ENCODE data around the gene ITGA11.

Gene ITGA11

GRCh38 chr15:68469162-68470048, 37.4 kb upstream of the ITGA11 start:
- Histone ChIP-seq H3K36me3 (ENCODE audit: control insufficient read depth, insufficient read depth, low read length) (no peaks in the 10 kb centered on the region), H3K27me3 (replicated peaks; ENCODE audit: control insufficient read depth, insufficient read depth, low read length) (no peaks in the 10 kb centered on the region), H3K4me3 (replicated peaks; ENCODE audit: low read depth, low read length) (no peak overlapping the region)
- DNase-seq (ENCODE audit: extremely low read depth, insufficient read length): no peak
- TF ChIP-seq CTCF (IDR thresholded peaks at IDR 0.05; ENCODE audit: insufficient read depth, low read length, poor library complexity, severe bottlenecking): no peak

- TF ChIP-seq CTCF (IDR thresholded peaks at IDR 0.05; ENCODE audit: insufficient read depth, low read length, poor library complexity, severe bottlenecking): no peak
- Histone ChIP-seq H3K36me3 (ENCODE audit: control insufficient read depth, insufficient read depth, low read length) (no peaks in the 10 kb centered on the region), H3K4me3 (replicated peaks; ENCODE audit: low read depth, low read length) (no peak overlapping the region), H3K27me3 (replicated peaks; ENCODE audit: control insufficient read depth, insufficient read depth, low read length) (no peaks in the 10 kb centered on the region)
- DNase-seq (ENCODE audit: extremely low read depth, insufficient read length): no peak
These were observed 34.9 kb upstream of the ITGA11 start for GRCh38 chr15:68466876-68467275.

DNA sequence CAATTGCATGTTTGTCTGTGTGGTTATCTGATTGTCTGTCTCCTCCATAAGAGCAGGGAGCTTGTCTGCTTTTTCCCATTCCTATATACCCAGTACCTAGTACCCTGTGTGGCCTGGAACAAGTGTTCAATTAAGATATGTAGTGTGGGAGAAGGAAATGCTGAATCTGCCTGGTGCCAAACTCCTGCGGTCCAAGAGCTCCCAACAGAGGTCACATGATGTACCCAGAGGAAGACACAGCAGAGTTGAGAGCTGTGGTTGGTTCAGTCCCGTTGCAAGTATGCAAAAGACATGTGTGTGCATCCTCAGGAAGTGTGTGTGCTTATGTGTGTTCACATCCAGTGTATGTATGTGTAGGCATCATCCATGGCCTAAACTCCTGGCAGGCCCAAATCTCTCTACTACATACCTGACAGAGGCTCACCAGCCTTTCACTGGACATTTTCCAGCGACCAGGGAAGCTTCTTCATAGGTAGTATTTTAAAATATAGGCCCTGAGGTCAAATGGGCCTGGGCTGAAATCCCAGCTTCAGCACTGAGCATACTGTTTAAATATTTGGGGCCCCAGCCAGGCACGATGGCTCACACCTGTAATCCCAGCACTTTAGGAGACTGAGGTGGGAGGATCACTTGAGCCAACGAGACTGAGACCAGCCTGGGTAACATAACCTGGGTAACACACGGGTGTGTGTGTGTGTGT, 34.0 kb upstream of the ITGA11 start:
- no peaks in the 10 kb centered on the region for H3K36me3 ChIP-seq (ENCODE audit: control insufficient read depth, insufficient read depth, low read length)
- TF ChIP-seq CTCF (IDR thresholded peaks at IDR 0.05; ENCODE audit: insufficient read depth, low read length, poor library complexity, severe bottlenecking): no peak
- H3K4me3 ChIP-seq (replicated peaks; ENCODE audit: low read depth, low read length): no peak overlapping the region
- DNase-seq (ENCODE audit: extremely low read depth, insufficient read length): no peak
- no peaks in the 10 kb centered on the region for H3K27me3 ChIP-seq (replicated peaks; ENCODE audit: control insufficient read depth, insufficient read depth, low read length)

GRCh38 chr15:68464448-68465090, 32.6 kb upstream of the ITGA11 start:
- no peak for DNase-seq (ENCODE audit: extremely low read depth, insufficient read length)
- no peak overlapping the region for H3K4me3 ChIP-seq (replicated peaks; ENCODE audit: low read depth, low read length)
- TF ChIP-seq CTCF (IDR thresholded peaks at IDR 0.05; ENCODE audit: insufficient read depth, low read length, poor library complexity, severe bottlenecking): no peak

GRCh38 chr15:68463996-68464395, 32.0 kb upstream of the ITGA11 start:
- Histone ChIP-seq H3K27me3 (replicated peaks; ENCODE audit: control insufficient read depth, insufficient read depth, low read length) (no peaks in the 10 kb centered on the region), H3K4me3 (replicated peaks; ENCODE audit: low read depth, low read length) (no peak overlapping the region), H3K36me3 (ENCODE audit: control insufficient read depth, insufficient read depth, low read length) (no peaks in the 10 kb centered on the region)
- no peak for TF ChIP-seq CTCF (IDR thresholded peaks at IDR 0.05; ENCODE audit: insufficient read depth, low read length, poor library complexity, severe bottlenecking)
- DNase-seq (ENCODE audit: extremely low read depth, insufficient read length): no peak

More at GRCh38 chr15:68464448-68465090, 32.6 kb upstream of the ITGA11 start:
- no peaks in the 10 kb centered on the region for H3K36me3 ChIP-seq (ENCODE audit: control insufficient read depth, insufficient read depth, low read length)
- no peaks in the 10 kb centered on the region for H3K27me3 ChIP-seq (replicated peaks; ENCODE audit: control insufficient read depth, insufficient read depth, low read length)

All from GM06990 (cell line).